G401.6 (cell line): ENCODE data around the gene MAPK1.
A peak's percentile ranks its signal among the peaks of the same experiment; 100 is the strongest.
"Not testable (repeated sequence)": the region's sequence is repeated elsewhere in the genome, so short reads cannot be mapped to it uniquely, and the experiment has no call there.

Experiments
- FAIRE-seq: peaks from 2 replicates; lab custom pipeline; 2012; peaks lifted over from hg19 to GRCh38; lab: Jason Lieb, UNC

The MAPK1 gene

GRCh38 chr22:21845558-21846453, 21.6 kb downstream of the MAPK1 start:
- FAIRE-seq = no peak

GRCh38 chr22:21842946-21843345, 24.5 kb downstream of the MAPK1 start:
- FAIRE-seq = no peak

GRCh38 chr22:21841422-21841821, 26.0 kb downstream of the MAPK1 start:
- no peak for FAIRE-seq

GRCh38 chr22:21840236-21840823, 27.1 kb downstream of the MAPK1 start:
- no peak for FAIRE-seq

GRCh38 chr22:21839765-21840140, 27.7 kb downstream of the MAPK1 start:
- no peak for FAIRE-seq

- FAIRE-seq = not testable (repeated sequence)
These were observed 28.2 kb downstream of the MAPK1 start for GRCh38 chr22:21839104-21839764.

GRCh38 chr22:21837248-21837979, 30.0 kb downstream of the MAPK1 start:
- FAIRE-seq = peak; percentile 15

GRCh38 chr22:21836486-21836885, 31.0 kb downstream of the MAPK1 start:
- not testable (repeated sequence) for FAIRE-seq

GRCh38 chr22:21835378-21835777, 32.1 kb downstream of the MAPK1 start:
- FAIRE-seq = no peak

- FAIRE-seq = no peak
These were observed 32.6 kb downstream of the MAPK1 start for GRCh38 chr22:21834869-21835268.

- no peak for FAIRE-seq
These were observed 34.9 kb downstream of the MAPK1 start for GRCh38 chr22:21832291-21833290.

GRCh38 chr22:21829523-21829922, 37.9 kb downstream of the MAPK1 start:
- FAIRE-seq = no peak

GRCh38 chr22:21828268-21828638, 39.2 kb downstream of the MAPK1 start:
- FAIRE-seq = no peak

GRCh38 chr22:21827628-21828267, 39.7 kb downstream of the MAPK1 start:
- FAIRE-seq = no peak

GRCh38 chr22:21826204-21826603, 41.2 kb downstream of the MAPK1 start:
- FAIRE-seq = no peak

GRCh38 chr22:21824962-21825361, 42.5 kb downstream of the MAPK1 start:
- FAIRE-seq = not testable (repeated sequence)

- no peak for FAIRE-seq
These were observed 43.0 kb downstream of the MAPK1 start for GRCh38 chr22:21824445-21824912.

- no peak for FAIRE-seq
These were observed 43.6 kb downstream of the MAPK1 start for GRCh38 chr22:21823740-21824444.

- FAIRE-seq = no peak
These were observed 48.2 kb downstream of the MAPK1 start for GRCh38 chr22:21819183-21819770.
